GM18868 (cell line): ENCODE results near the gene IL1B.
A peak's percentile ranks its signal among the peaks of the same experiment; 100 is the strongest.
"Not testable (repeated sequence)": the region's sequence is repeated elsewhere in the genome, so short reads cannot be mapped to it uniquely, and the experiment has no call there.

Source experiments
- ATAC-seq: cut with Tn5 transposase; IDR thresholded peaks from one replicate; pipeline ENCODE4 v1.9.1; 2021; ENCODE audit warnings: mild to moderate bottlenecking, moderate library complexity; ENCODE audit not compliant: unreplicated experiment

IL1B gene

DNA sequence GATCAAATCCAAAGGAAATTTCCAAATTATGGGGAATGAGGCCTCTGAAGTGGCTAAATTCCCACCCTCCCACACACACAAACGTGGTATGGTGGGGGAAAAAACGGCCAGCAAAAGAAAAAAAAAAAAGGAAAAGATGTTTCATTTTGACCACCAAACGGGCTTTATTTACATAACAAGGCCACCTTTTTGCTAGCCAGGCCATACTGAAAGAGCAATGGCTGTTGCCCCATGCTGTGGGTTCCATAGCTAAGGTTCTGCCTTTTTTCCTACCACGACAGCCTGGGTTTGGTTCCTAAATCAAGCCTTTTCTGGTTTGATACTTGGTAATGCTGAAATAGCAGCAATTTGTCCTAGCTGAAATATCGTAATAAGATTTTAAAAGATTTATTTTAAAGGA, 14.0 kb upstream of the IL1B start:
- no peak for ATAC-seq

DNA sequence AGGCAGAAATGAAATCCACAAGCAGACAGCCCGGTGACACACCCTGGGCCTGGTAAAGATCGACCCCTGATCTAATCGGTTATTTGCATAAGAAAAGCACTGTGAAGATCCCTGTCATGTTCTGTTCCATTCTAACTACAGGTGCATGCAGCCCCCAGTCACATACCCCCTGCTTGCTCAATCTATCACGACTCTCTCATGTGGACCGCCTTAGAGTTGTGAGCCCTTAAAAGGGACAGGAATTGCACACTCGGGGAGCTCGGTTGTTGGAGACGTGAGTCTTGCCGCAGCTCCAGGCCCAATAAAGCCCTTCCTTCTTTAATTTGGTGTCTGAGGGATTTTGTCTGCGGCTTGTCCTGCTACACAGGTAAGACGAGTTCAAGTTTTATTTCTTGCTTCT, 13.4 kb upstream of the IL1B start:
- ATAC-seq = no peak

DNA sequence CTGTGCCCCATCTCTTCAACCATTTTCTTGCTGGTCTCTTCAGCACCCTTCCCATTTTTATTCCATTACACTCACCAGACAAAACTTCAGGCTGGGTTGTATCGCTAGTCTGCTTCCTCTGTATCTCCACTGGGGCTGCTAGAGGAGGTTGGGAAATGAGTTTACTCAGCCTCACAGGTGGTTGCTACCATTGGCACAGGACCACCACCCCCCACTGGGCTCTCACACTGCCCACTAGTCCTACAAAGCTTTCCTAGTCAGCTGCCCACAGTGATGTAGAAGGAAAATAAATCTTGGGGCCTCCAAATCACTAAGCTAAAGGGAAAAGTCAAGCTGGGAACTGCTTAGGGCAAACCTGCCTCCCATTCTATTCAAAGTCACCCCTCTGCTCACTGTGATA, 12.3 kb upstream of the IL1B start:
- no peak for ATAC-seq

- no peak for ATAC-seq
Observed at GRCh38 chr2:112846031-112846430, 9.5 kb upstream of the IL1B start.

- no peak for ATAC-seq
Observed at GRCh38 chr2:112843836-112844235, 7.3 kb upstream of the IL1B start.

- ATAC-seq = no peak
Observed at GRCh38 chr2:112843288-112843687, 6.7 kb upstream of the IL1B start.

DNA sequence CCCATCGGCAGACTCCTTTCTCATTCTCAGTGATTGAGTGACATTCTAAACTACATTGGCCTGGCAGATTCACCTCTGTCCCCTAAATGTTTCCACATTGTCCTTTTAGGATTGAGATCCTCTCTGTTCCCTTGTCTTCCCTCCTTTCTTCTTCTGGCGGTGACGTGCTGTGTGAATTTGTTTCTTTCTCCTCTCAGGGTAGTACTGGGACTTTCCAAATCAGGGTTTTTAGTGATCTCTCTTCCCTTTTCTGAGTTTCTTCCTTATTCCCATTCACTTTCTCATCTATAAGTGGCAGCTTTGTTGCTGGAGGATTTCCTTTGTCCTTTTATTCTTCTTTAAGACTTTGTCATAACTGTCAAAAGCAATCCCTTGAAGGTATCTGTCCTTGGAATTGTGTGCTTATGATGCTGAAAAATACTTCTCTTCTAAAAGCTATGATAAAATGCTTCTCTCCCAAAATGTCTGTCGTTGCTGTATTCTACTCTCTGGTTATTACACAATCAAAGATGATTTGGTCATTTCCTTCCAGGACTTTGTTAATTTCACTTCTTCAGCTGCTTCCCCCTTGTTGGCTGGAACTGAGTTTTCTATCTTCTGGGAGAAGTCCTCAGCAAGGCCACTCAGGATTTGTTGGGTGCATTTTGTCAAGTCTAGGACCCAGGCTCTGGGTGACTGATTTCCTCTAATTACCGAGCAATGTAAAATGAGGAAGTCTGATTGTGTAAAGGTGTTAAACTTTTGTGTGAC, 4.9 kb upstream of the IL1B start:
- ATAC-seq = peak; percentile 55

- no peak for ATAC-seq
Observed at GRCh38 chr2:112840068-112840445, 3.5 kb upstream of the IL1B start.

DNA sequence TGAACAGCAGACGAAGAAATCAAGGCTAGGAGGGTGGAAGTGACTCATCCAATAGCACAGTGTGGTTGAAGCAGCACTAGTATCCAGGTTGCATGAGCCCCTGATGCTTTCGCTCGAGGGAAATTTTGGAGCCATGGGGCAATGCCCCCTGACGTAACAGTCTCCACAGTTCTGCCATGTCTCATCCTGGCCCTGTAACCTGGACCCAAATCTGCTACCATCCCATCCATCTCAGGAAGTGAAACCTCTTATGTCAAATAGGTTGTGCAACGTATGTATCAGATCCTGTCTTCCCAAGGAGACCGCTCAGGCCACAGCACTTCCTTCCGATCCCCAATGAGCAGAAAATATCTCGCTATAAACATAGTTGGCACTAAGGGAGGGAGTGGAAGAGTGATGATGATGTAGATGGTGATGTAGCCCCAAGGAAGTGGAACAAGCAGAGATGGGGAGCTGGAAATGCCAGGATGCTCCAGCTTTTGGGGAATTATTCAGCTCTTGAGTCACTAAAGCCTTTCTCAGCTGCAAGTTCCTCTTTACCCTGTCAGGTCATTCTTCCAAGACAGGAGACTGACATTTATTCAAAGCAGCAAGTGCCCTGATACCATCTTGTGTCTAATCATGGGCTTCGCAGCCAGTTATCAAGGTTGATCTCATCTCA, 3.0 kb upstream of the IL1B start:
- no peak for ATAC-seq

DNA sequence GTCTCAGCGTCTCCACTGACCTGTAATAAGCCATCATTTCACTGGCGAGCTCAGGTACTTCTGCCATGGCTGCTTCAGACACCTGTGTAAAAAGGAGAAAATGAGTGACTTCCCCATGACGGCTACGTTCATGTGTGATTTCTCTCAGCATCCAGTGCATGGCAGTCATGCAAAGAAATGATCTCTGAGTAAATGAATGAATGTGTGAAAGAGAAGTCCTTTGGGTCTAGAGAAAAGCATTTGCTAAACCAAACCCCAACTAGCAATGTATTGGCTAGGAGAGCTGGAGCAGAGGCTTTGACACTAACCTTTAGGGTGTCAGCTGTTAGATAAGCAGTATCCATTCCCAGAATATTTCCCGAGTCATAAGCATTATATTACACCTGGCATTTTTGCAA, 417 bp downstream of the IL1B start:
- ATAC-seq = no peak

DNA sequence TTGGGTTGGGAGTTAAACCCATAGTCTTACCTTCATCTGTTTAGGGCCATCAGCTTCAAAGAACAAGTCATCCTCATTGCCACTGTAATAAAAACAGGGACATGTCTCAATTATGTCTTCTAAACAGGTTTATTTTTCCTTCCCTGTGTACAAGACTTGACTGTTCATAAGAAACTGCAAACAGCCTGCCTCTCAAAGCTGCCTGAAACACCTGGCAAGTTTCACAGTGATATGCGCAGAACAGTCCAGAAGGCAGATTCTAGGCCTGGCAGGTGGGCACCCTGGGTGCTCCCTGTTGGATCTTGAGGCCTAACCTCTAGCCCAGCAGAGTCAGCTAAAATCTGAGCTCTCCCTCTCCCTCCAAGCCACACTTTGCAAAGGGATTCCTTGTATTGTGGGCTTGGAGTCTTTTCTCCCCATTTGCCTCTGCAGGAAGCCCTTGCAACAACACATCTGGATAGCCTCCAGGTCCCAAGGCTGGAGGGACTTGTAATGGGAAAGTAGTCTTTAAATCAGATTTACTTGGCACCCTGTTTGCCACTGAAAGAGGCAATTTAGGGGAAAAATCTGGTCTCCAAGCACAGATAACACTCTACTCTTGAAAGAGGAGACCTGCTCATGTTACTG, 930 bp downstream of the IL1B start:
- ATAC-seq = no peak

GRCh38 chr2:112835061-112835501, 1.5 kb downstream of the IL1B start:
- no peak for ATAC-seq

DNA sequence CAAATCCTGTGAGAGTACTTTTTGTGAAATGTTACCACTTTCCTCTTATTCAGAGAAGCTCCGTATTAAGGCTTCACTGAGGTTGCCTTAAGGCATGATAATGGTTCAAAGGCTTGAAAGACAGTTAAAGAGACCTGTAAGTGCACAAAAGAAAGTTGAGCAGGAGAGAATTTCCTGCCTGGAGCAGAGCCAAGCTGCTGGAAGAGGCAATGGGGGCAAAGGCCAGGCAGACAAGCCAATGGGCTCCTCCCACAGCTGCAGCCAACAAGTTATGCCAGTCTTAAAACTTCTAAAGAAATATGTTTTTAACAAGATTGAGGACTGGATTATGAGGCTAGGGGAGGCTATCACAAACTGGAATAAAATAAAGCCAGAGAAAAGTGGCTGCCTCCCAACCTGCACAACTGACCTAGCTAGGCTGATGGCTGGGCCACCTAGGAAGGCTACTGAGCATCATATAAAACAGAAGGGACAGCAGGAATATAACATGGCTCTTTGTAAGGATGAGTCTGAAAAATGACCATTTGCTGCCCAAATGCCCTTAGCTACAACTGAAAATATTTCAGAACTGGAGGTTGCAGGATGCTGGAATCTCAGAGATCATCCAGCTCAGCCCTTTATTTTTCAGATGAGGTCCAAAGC, 2.1 kb downstream of the IL1B start:
- ATAC-seq = no peak

- ATAC-seq = no peak
Observed at GRCh38 chr2:112833976-112834375, 2.6 kb downstream of the IL1B start.

- ATAC-seq = not testable (repeated sequence)
Observed at GRCh38 chr2:112833639-112833931, 3.0 kb downstream of the IL1B start.

DNA sequence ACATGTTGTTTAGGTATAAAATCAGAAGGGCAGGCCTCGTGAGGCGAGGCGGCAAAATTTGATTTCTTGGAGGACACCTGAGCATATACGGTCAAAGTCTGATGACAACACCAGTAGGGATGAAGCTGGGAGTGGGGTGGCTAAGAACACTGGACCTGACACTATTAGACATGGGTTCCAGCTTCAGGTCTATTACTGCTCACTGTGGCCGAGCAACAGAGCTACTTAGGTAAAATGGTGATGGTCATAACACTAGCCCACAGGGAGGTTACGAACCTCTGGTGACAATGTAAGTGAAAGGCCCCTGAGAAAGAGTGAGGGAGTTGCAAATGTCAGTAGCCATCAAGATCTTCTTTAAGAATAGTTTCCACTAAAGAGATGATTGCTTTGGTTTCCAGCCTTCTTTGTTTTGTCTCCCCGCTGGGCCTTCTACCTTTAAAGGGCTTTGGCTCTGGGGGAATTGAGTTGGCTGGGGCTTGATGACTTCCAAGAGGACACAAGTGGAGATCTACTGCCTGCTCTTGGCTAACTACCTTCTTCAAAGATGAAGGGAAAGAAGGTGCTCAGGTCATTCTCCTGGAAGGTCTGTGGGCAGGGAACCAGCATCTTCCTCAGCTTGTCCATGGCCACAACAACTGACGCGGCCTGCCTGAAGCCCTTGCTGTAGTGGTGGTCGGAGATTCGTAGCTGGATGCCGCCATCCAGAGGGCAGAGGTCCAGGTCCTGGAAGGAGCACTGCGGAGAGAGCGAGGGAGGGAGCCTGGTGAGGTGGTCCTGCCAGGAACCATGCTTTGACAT, 3.5 kb downstream of the IL1B start:
- ATAC-seq = no peak

DNA sequence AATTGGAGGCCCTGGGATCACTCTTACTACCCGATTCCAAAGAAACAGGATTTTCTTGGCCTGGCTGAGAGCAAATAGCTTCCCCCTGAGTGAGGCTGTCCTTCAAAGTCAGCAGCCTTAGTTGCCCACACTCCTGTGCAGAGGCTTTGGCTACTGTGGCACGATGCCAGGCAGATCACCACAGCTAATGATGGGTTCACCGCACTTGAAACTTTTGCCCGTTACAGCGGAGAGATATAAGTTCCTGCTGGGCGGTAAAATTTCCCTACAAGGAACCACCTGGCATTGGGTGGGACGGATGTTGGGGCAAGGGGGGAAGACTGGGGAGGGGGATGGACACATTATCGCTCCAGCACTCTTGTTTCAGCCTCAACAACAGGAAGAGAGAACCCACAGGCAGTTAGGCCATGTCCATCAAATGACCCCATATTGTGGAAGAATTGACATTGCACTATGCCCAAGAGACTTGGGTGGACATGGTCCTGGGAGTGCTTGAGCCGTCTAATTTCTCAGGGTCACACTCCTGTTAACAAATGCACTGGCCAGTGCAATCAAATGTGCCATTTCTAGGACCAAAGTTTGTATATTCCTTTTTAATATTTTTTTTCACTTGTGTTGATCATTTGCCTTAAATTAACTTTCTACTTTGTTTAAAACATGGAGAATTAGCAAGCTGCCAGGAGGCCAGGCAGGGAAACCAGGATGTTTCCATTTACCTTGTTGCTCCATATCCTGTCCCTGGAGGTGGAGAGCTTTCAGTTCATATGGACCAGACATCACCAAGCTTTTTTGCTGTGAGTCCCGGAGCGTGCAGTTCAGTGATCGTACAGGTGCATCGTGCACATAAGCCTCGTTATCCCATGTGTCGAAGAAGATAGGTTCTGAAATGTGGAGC, 4.4 kb downstream of the IL1B start:
- ATAC-seq = no peak

GRCh38 chr2:112831513-112831845, 5.1 kb downstream of the IL1B start:
- ATAC-seq = no peak

DNA sequence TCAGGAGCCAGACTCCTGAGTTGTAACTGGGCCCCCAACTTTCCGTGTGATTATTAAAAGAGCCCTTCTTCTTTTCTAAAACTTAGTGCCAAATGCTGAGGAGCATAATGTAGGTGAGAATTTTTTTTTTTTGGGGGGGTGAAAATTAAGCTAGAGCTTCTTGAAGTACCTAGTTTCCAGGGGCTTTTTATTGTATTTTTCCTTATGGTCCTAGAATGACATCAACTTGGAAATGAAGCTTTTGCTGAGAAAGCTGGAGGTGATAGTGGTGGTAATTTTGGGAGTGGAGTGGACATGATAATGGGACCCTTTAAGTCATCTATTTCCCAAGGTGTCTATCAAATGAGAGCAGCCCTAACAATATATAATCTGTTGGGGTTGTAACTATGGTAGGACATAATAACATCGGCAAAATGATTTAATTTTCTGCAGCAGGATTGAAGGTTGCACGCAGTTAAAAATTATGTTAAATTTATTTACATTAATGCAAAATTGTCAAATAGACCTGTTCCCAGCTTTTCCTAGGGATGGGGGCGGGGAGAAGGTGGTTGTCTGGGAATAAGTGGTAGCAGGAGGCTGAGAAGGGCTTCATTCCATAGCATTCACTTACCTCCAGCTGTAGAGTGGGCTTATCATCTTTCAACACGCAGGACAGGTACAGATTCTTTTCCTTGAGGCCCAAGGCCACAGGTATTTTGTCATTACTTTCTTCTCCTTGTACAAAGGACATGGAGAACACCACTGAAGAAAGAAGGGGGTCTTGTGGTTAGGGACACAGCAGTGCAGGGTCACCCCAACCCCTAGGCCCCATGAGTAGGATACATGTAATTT, 5.7 kb downstream of the IL1B start:
- no peak for ATAC-seq
